ENCODE results near the gene ST6GAL1.
"Not testable (repeated sequence)": the region's sequence is repeated elsewhere in the genome, so short reads cannot be mapped to it uniquely, and the experiment has no call there.

DNA sequence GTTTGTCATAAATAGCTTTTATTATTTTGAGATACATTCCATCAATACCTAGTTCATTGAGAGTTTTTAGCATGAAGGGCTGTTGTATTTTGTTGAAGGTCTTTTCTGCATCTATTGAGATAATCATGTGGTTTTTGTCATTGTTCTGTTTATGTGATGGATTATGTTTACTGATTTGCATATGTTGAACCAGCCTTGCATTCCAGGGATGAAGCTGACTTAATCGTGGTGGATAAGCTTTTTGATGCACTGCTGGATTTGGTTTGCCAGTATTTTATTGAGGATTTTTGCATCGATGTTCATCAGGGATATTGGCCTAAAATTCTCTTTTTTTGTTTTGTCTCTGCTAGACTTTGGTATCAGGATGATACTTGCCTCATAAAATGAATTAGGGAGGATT, 124.1 kb downstream of the ST6GAL1 start:
- TF ChIP-seq CTCF, POLR2A (IDR thresholded peaks at IDR 0.05): not testable (repeated sequence)
